ENCODE measurements around the gene MPRIP. TPM values are rescaled to one million over a fixed set of nuclear protein-coding genes. Genes with fewer than 3 reads are reported as not detected.
A peak's percentile ranks its signal among the peaks of the same experiment; 100 is the strongest.

Gene MPRIP
- total and polyA plus RNA-seq, 2 experiments from 2014 or later = 80.4 to 172 TPM

GRCh38 chr17:17171186-17171585, 128.9 kb downstream of the MPRIP start:
- TF ChIP-seq CTCF (IDR thresholded peaks at IDR 0.05; ENCODE audit: low read depth, low read length) = no peak
- no peak for DNase-seq (ENCODE audit: low read depth in 1 of 2, low spot score in 1 of 2)
- H3K27me3 ChIP-seq = no peaks in the 10 kb centered on the region
- H3K4me3 ChIP-seq = no peak overlapping the region
- H3K36me3 ChIP-seq = peaks cover 49% of the 10 kb centered on the region
- no peaks in the 10 kb centered on the region for H3K9me3 ChIP-seq (ENCODE audit: low read depth)
- peaks cover 25% of the 10 kb centered on the region for H3K4me1 ChIP-seq (ENCODE audit: low read depth)
- H3K27ac ChIP-seq = peak overlapping the region; percentile 70

- no peak for TF ChIP-seq CTCF (IDR thresholded peaks at IDR 0.05; ENCODE audit: low read depth, low read length)
- Histone ChIP-seq H3K9me3 (ENCODE audit: low read depth) (no peaks in the 10 kb centered on the region), H3K4me1 (ENCODE audit: low read depth) (peaks cover 25% of the 10 kb centered on the region), H3K4me3 (no peak overlapping the region), H3K27ac (peak overlapping the region; percentile 70), H3K36me3 (peaks cover 53% of the 10 kb centered on the region), H3K27me3 (no peaks in the 10 kb centered on the region)
- no peak for DNase-seq (ENCODE audit: low read depth in 1 of 2, low spot score in 1 of 2)
Measured at GRCh38 chr17:17172001-17172939, 130.0 kb downstream of the MPRIP start.

GRCh38 chr17:17172990-17173389, 130.7 kb downstream of the MPRIP start:
- DNase-seq (ENCODE audit: low read depth in 1 of 2, low spot score in 1 of 2) = no peak
- Histone ChIP-seq H3K4me1 (ENCODE audit: low read depth) (peaks cover 25% of the 10 kb centered on the region), H3K9me3 (ENCODE audit: low read depth) (no peaks in the 10 kb centered on the region), H3K36me3 (peaks cover 54% of the 10 kb centered on the region), H3K27ac (no peak overlapping the region), H3K4me3 (no peak overlapping the region), H3K27me3 (no peaks in the 10 kb centered on the region)
- TF ChIP-seq CTCF (IDR thresholded peaks at IDR 0.05; ENCODE audit: low read depth, low read length) = no peak

GRCh38 chr17:17173921-17174320, 131.7 kb downstream of the MPRIP start:
- no peak for DNase-seq (ENCODE audit: low read depth in 1 of 2, low spot score in 1 of 2)
- Histone ChIP-seq H3K27ac (no peak overlapping the region), H3K4me3 (no peak overlapping the region), H3K36me3 (peaks cover 60% of the 10 kb centered on the region), H3K27me3 (no peaks in the 10 kb centered on the region), H3K9me3 (ENCODE audit: low read depth) (no peaks in the 10 kb centered on the region), H3K4me1 (ENCODE audit: low read depth) (peaks cover 25% of the 10 kb centered on the region)
- no peak for TF ChIP-seq CTCF (IDR thresholded peaks at IDR 0.05; ENCODE audit: low read depth, low read length)

- no peak overlapping the region for H3K27ac ChIP-seq
- peaks cover 15% of the 10 kb centered on the region for H3K4me1 ChIP-seq (ENCODE audit: low read depth)
- H3K27me3 ChIP-seq = no peaks in the 10 kb centered on the region
- TF ChIP-seq CTCF (IDR thresholded peaks at IDR 0.05; ENCODE audit: low read depth, low read length) = no peak
- H3K4me3 ChIP-seq = no peak overlapping the region
- H3K9me3 ChIP-seq (ENCODE audit: low read depth) = no peaks in the 10 kb centered on the region
- peaks cover 64% of the 10 kb centered on the region for H3K36me3 ChIP-seq
- no peak for DNase-seq (ENCODE audit: low read depth in 1 of 2, low spot score in 1 of 2)
Measured at GRCh38 chr17:17175340-17175739, 133.1 kb downstream of the MPRIP start.
